ENCODE results near the gene WAS.
"Not testable (repeated sequence)": the region's sequence is repeated elsewhere in the genome, so short reads cannot be mapped to it uniquely, and the experiment has no call there.

The WAS gene

GRCh38 chrX:48664156-48664555 lies 19.4 kb upstream of the WAS start:
- Histone ChIP-seq H3K9ac (ENCODE audit: low read depth in 1 of 2, low read length in 2 of 2) (no peak overlapping the region), H3K4me1 (ENCODE audit: control insufficient read depth in 2 of 2, insufficient read depth in 2 of 2, low read length in 2 of 2) (no peaks in the 10 kb centered on the region), H3K4me3 (ENCODE audit: low read length in 2 of 2) (no peak overlapping the region), H3K27ac (ENCODE audit: low read depth in 2 of 2, low read length in 2 of 2) (no peak overlapping the region), H3K36me3 (ENCODE audit: control insufficient read depth in 2 of 2, insufficient read depth in 2 of 2, low read length in 2 of 2) (no peaks in the 10 kb centered on the region), H3K9me3 (ENCODE audit: control insufficient read depth in 2 of 2, low read length in 2 of 2) (no peaks in the 10 kb centered on the region), H3K27me3 (ENCODE audit: control insufficient read depth in 2 of 2, insufficient read depth in 2 of 2, low read length in 2 of 2) (peaks cover 0 to 2% of the 10 kb centered on the region in 2 donors)

GRCh38 chrX:48665991-48666390 lies 17.6 kb upstream of the WAS start:
- H3K36me3 ChIP-seq (ENCODE audit: control insufficient read depth in 2 of 2, insufficient read depth in 2 of 2, low read length in 2 of 2), result no peaks in the 10 kb centered on the region
- no peaks in the 10 kb centered on the region for H3K9me3 ChIP-seq (ENCODE audit: control insufficient read depth in 2 of 2, low read length in 2 of 2)
- H3K4me3 ChIP-seq (ENCODE audit: low read length in 2 of 2), result no peak overlapping the region
- peaks cover 0 to 2% of the 10 kb centered on the region in 2 donors for H3K27me3 ChIP-seq (ENCODE audit: control insufficient read depth in 2 of 2, insufficient read depth in 2 of 2, low read length in 2 of 2)
- no peak overlapping the region for H3K27ac ChIP-seq (ENCODE audit: low read depth in 2 of 2, low read length in 2 of 2)
- H3K4me1 ChIP-seq (ENCODE audit: control insufficient read depth in 2 of 2, insufficient read depth in 2 of 2, low read length in 2 of 2), result no peaks in the 10 kb centered on the region
- H3K9ac ChIP-seq (ENCODE audit: low read depth in 1 of 2, low read length in 2 of 2), result no peak overlapping the region

- H3K4me3 ChIP-seq (ENCODE audit: low read length in 2 of 2), result no peak overlapping the region
- H3K4me1 ChIP-seq (ENCODE audit: control insufficient read depth in 2 of 2, insufficient read depth in 2 of 2, low read length in 2 of 2), result no peaks in the 10 kb centered on the region
- H3K9ac ChIP-seq (ENCODE audit: low read depth in 1 of 2, low read length in 2 of 2), result no peak overlapping the region
- H3K27ac ChIP-seq (ENCODE audit: low read depth in 2 of 2, low read length in 2 of 2), result no peak overlapping the region
- no peaks in the 10 kb centered on the region for H3K9me3 ChIP-seq (ENCODE audit: control insufficient read depth in 2 of 2, low read length in 2 of 2)
- no peaks in the 10 kb centered on the region for H3K36me3 ChIP-seq (ENCODE audit: control insufficient read depth in 2 of 2, insufficient read depth in 2 of 2, low read length in 2 of 2)
- H3K27me3 ChIP-seq (ENCODE audit: control insufficient read depth in 2 of 2, insufficient read depth in 2 of 2, low read length in 2 of 2), result peaks cover 0 to 2% of the 10 kb centered on the region in 2 donors
Measured at GRCh38 chrX:48666649-48667048, 16.9 kb upstream of the WAS start.

- H3K27me3 ChIP-seq (ENCODE audit: control insufficient read depth in 2 of 2, insufficient read depth in 2 of 2, low read length in 2 of 2), result peaks cover 0 to 2% of the 10 kb centered on the region in 2 donors
- no peak overlapping the region for H3K9ac ChIP-seq (ENCODE audit: low read depth in 1 of 2, low read length in 2 of 2)
- no peaks in the 10 kb centered on the region for H3K36me3 ChIP-seq (ENCODE audit: control insufficient read depth in 2 of 2, insufficient read depth in 2 of 2, low read length in 2 of 2)
- H3K9me3 ChIP-seq (ENCODE audit: control insufficient read depth in 2 of 2, low read length in 2 of 2), result no peaks in the 10 kb centered on the region
- H3K27ac ChIP-seq (ENCODE audit: low read depth in 2 of 2, low read length in 2 of 2), result no peak overlapping the region
- no peak overlapping the region for H3K4me3 ChIP-seq (ENCODE audit: low read length in 2 of 2)
- H3K4me1 ChIP-seq (ENCODE audit: control insufficient read depth in 2 of 2, insufficient read depth in 2 of 2, low read length in 2 of 2), result no peaks in the 10 kb centered on the region
Measured at GRCh38 chrX:48667509-48667908, 16.1 kb upstream of the WAS start.

- not testable (repeated sequence) for H3K27me3 ChIP-seq (ENCODE audit: control insufficient read depth in 2 of 2, insufficient read depth in 2 of 2, low read length in 2 of 2); H3K27ac ChIP-seq (ENCODE audit: low read depth in 2 of 2, low read length in 2 of 2); H3K4me1 ChIP-seq (ENCODE audit: control insufficient read depth in 2 of 2, insufficient read depth in 2 of 2, low read length in 2 of 2); H3K4me3 ChIP-seq (ENCODE audit: low read length in 2 of 2); H3K9ac ChIP-seq (ENCODE audit: low read depth in 1 of 2, low read length in 2 of 2); H3K36me3 ChIP-seq (ENCODE audit: control insufficient read depth in 2 of 2, insufficient read depth in 2 of 2, low read length in 2 of 2); H3K9me3 ChIP-seq (ENCODE audit: control insufficient read depth in 2 of 2, low read length in 2 of 2)
Measured at GRCh38 chrX:48668187-48668586, 15.4 kb upstream of the WAS start.

GRCh38 chrX:48676106-48676892 lies 7.3 kb upstream of the WAS start:
- Histone ChIP-seq H3K9ac (ENCODE audit: low read depth in 1 of 2, low read length in 2 of 2) (peak overlapping the region; percentile 80 to 87), H3K27me3 (ENCODE audit: control insufficient read depth in 2 of 2, insufficient read depth in 2 of 2, low read length in 2 of 2) (no peaks in the 10 kb centered on the region), H3K9me3 (ENCODE audit: control insufficient read depth in 2 of 2, low read length in 2 of 2) (no peaks in the 10 kb centered on the region), H3K36me3 (ENCODE audit: control insufficient read depth in 2 of 2, insufficient read depth in 2 of 2, low read length in 2 of 2) (no peaks in the 10 kb centered on the region), H3K27ac (ENCODE audit: low read depth in 2 of 2, low read length in 2 of 2) (peak overlapping the region; percentile 80 to 87), H3K4me1 (ENCODE audit: control insufficient read depth in 2 of 2, insufficient read depth in 2 of 2, low read length in 2 of 2) (peaks cover 5 to 6% of the 10 kb centered on the region in 2 donors), H3K4me3 (ENCODE audit: low read length in 2 of 2) (peak overlapping the region; percentile 81 to 82)

- peaks cover 5 to 6% of the 10 kb centered on the region in 2 donors for H3K4me1 ChIP-seq (ENCODE audit: control insufficient read depth in 2 of 2, insufficient read depth in 2 of 2, low read length in 2 of 2)
- H3K27ac ChIP-seq (ENCODE audit: low read depth in 2 of 2, low read length in 2 of 2), result peak overlapping the region; percentile 73 to 84
- no peaks in the 10 kb centered on the region for H3K9me3 ChIP-seq (ENCODE audit: control insufficient read depth in 2 of 2, low read length in 2 of 2)
- no peaks in the 10 kb centered on the region for H3K27me3 ChIP-seq (ENCODE audit: control insufficient read depth in 2 of 2, insufficient read depth in 2 of 2, low read length in 2 of 2)
- H3K9ac ChIP-seq (ENCODE audit: low read depth in 1 of 2, low read length in 2 of 2), result peak overlapping the region; percentile 80 to 87
- H3K36me3 ChIP-seq (ENCODE audit: control insufficient read depth in 2 of 2, insufficient read depth in 2 of 2, low read length in 2 of 2), result no peaks in the 10 kb centered on the region
- peak overlapping the region; percentile 79 to 81 for H3K4me3 ChIP-seq (ENCODE audit: low read length in 2 of 2)
Measured at GRCh38 chrX:48676893-48677270, 6.7 kb upstream of the WAS start.

DNA sequence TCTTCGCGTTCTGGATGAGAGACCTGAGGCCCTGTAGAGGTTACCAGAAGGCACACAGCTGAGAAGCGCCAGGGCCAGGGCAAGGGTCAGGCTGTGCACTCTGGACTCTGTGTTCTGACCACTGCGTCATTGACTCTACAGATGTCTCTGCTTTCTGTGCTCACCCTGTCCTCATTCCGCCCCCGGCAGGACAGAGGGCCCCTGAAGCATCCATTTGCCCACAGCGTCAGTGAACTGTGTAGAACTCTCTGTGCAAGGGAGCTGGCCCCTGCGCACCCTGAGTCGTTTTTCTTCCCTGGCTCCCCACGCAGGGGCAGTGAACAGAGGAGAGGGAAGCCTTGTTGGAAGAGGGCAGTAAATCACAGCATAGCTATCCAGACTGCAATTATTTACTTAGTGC lies 6.1 kb upstream of the WAS start:
- Histone ChIP-seq H3K4me1 (ENCODE audit: control insufficient read depth in 2 of 2, insufficient read depth in 2 of 2, low read length in 2 of 2) (peaks cover 5 to 6% of the 10 kb centered on the region in 2 donors), H3K27ac (ENCODE audit: low read depth in 2 of 2, low read length in 2 of 2) (peak overlapping the region; percentile 73 to 84), H3K4me3 (ENCODE audit: low read length in 2 of 2) (peak overlapping the region; percentile 79 to 81), H3K9me3 (ENCODE audit: control insufficient read depth in 2 of 2, low read length in 2 of 2) (no peaks in the 10 kb centered on the region), H3K27me3 (ENCODE audit: control insufficient read depth in 2 of 2, insufficient read depth in 2 of 2, low read length in 2 of 2) (no peaks in the 10 kb centered on the region), H3K9ac (ENCODE audit: low read depth in 1 of 2, low read length in 2 of 2) (no peak overlapping the region), H3K36me3 (ENCODE audit: control insufficient read depth in 2 of 2, insufficient read depth in 2 of 2, low read length in 2 of 2) (no peaks in the 10 kb centered on the region)

DNA sequence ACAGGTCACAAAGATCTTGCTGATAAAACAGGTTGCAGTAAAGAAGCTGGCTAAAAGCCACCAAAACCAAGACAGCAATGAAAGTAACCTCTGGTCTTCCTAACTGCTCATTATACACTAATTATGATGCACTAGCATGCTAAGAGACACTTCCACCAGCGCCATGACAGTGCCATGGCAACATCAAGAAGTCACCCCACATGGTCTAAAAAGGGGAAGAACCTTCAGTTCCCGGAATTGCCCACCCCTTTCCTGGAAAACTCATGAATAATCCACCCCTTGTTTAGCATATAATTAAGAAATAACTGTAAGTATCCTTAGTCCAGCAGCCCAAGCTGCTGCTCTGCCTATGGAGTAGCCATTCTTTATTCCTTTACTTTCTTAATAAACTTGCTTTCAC lies 3.1 kb upstream of the WAS start:
- not testable (repeated sequence) for H3K9me3 ChIP-seq (ENCODE audit: control insufficient read depth in 2 of 2, low read length in 2 of 2); H3K4me3 ChIP-seq (ENCODE audit: low read length in 2 of 2); H3K36me3 ChIP-seq (ENCODE audit: control insufficient read depth in 2 of 2, insufficient read depth in 2 of 2, low read length in 2 of 2); H3K4me1 ChIP-seq (ENCODE audit: control insufficient read depth in 2 of 2, insufficient read depth in 2 of 2, low read length in 2 of 2); H3K9ac ChIP-seq (ENCODE audit: low read depth in 1 of 2, low read length in 2 of 2); H3K27ac ChIP-seq (ENCODE audit: low read depth in 2 of 2, low read length in 2 of 2); H3K27me3 ChIP-seq (ENCODE audit: control insufficient read depth in 2 of 2, insufficient read depth in 2 of 2, low read length in 2 of 2)

DNA sequence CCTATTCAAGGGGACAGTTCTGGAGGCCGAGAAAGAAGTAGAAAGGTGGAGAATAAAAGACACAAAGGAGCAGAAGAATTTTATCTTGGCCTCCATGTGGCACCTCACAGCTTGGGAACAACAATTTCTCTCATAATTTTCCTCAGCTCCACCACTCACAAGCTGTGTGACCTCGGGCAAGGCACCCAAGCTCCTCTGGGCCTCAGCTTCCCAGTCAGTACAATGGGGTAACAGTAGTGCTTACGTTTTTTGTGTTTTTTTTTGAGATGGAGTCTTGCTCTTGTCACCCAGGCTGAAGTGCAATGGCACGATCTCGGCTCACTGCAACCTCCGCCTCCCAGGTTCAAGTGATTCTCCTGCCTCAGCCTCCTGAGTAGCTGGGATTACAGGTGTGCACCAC lies 2.7 kb upstream of the WAS start:
- H3K36me3 ChIP-seq (ENCODE audit: control insufficient read depth in 2 of 2, insufficient read depth in 2 of 2, low read length in 2 of 2); H3K4me1 ChIP-seq (ENCODE audit: control insufficient read depth in 2 of 2, insufficient read depth in 2 of 2, low read length in 2 of 2): not testable (repeated sequence)

More for the DNA sequence above, 2.7 kb upstream of the WAS start:
- H3K9ac ChIP-seq (ENCODE audit: low read depth in 1 of 2, low read length in 2 of 2); H3K9me3 ChIP-seq (ENCODE audit: control insufficient read depth in 2 of 2, low read length in 2 of 2); H3K4me3 ChIP-seq (ENCODE audit: low read length in 2 of 2); H3K27me3 ChIP-seq (ENCODE audit: control insufficient read depth in 2 of 2, insufficient read depth in 2 of 2, low read length in 2 of 2); H3K27ac ChIP-seq (ENCODE audit: low read depth in 2 of 2, low read length in 2 of 2): not testable (repeated sequence)
